DND-41 (cell line): Measurements from ENCODE around the gene FCN3.

ENCODE experiments used
- EZH2 ChIP-seq: IDR thresholded peaks from 3 replicates; pipeline ENCODE4 v1.6.1; 2012; ENCODE audit warnings: borderline replicate concordance, low read depth, mild to moderate bottlenecking, moderate library complexity, low read length, inconsistent platforms; ENCODE audit not compliant: severe bottlenecking
- TF ChIP-seq, protein P1 (sequence below): IDR thresholded peaks from 2 replicates; pipeline ENCODE4 v1.5.1; 2012; ENCODE audit warnings: borderline replicate concordance, low read length, moderate library complexity, mild to moderate bottlenecking; ENCODE audit not compliant: poor library complexity, severe bottlenecking; ENCODE audit errors: extremely low read depth

DNA sequence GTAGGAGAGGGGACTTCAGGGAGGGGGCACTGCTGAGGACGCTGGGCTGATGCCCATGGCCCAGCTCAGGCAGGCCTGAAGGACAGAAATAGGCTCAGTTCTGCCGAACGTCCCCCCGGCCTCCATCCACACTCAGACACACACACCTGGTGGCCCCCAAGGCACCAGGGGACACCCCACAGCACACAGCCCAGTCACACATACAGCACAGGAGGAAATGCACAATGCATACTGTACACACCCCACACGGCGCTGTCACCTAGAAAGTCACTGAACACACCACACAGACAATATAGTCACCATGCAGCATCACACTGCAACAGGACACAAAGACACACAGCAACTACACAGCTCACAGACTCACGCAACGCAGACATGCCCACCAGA is 32.2 kb downstream of the FCN3 start:
- TF ChIP-seq, protein P1, sequence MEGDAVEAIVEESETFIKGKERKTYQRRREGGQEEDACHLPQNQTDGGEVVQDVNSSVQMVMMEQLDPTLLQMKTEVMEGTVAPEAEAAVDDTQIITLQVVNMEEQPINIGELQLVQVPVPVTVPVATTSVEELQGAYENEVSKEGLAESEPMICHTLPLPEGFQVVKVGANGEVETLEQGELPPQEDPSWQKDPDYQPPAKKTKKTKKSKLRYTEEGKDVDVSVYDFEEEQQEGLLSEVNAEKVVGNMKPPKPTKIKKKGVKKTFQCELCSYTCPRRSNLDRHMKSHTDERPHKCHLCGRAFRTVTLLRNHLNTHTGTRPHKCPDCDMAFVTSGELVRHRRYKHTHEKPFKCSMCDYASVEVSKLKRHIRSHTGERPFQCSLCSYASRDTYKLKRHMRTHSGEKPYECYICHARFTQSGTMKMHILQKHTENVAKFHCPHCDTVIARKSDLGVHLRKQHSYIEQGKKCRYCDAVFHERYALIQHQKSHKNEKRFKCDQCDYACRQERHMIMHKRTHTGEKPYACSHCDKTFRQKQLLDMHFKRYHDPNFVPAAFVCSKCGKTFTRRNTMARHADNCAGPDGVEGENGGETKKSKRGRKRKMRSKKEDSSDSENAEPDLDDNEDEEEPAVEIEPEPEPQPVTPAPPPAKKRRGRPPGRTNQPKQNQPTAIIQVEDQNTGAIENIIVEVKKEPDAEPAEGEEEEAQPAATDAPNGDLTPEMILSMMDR, result no peak
- no peak for TF ChIP-seq EZH2
